Left lung (tissue), 10 donors: ENCODE measurements around the gene TLX1. TPM values are rescaled to one million over a fixed set of nuclear protein-coding genes. Genes with fewer than 3 reads are reported as not detected.
"Not testable (repeated sequence)": the region's sequence is repeated elsewhere in the genome, so short reads cannot be mapped to it uniquely, and the experiment has no call there.

ENCODE experiments used
- ATAC-seq: fragments of 200-7000 bp; cut with Tn5 transposase; one replicate; pipeline ENCODE4 v1.9.1; 2020; ENCODE audit warnings: moderate library complexity
- DNase-seq, 4 donors: peaks; one replicate each; pipeline ENCODE4 v3.0.0-alpha.2; 2013 to 2020
- H3K27ac ChIP-seq, 2 donors: fragments of 200-600 bp; sonication (generic) in 1 of 2; one replicate each; pipeline versions ENCODE4 v1.5.0 to v1.8.0; 2020 to 2021
- H3K27me3 ChIP-seq, 2 donors: fragments of 200-600 bp; sonication (generic) in 1 of 2; one replicate each; pipeline versions ENCODE4 v1.5.0 to v1.8.0; 2020 to 2021
- H3K36me3 ChIP-seq, 2 donors: fragments of 200-600 bp; sonication (generic) in 1 of 2; one replicate each; pipeline versions ENCODE4 v1.5.0 to v1.8.0; 2020 to 2021
- H3K4me1 ChIP-seq, 2 donors: fragments of 200-600 bp; one replicate each; pipeline ENCODE4 v1.8.0; 2021
- H3K4me3 ChIP-seq, 2 donors: fragments of 200-600 bp; sonication (generic) in 1 of 2; one replicate each; pipeline versions ENCODE4 v1.5.0 to v1.8.0; 2020 to 2021; ENCODE audit warnings: mild to moderate bottlenecking in 1 of 2
- H3K9me3 ChIP-seq, 2 donors: fragments of 200-600 bp; sonication (generic) in 1 of 2; one replicate each; pipeline versions ENCODE4 v1.5.0 to v1.8.0; 2020 to 2021
- intact Hi-C, 2 donors: fragments of 100-400 bp; cut with DNase I; formaldehyde crosslinking; loops; one replicate each; pipeline versions ENCODE4 v1.11.2 to v1.14.2; 2022
- polyA plus RNA-seq, 6 donors: library from polyadenylated mRNA; unstranded; fragments of 120-200 nt; gene quantifications; one replicate each; pipeline ENCODE4 v1.2.1, GENCODE V29; 2013; ENCODE audit not compliant: insufficient read length in 6 of 6
- total RNA-seq, 2 donors: library from RNA; stranded (reverse); fragmentation: NEBNext Ultra II Directional; extraction: Animal tissue kit (Norgen Biotek cat#: 25700); gene quantifications; one replicate each; pipeline ENCODE4 v1.2.1, GENCODE V29; 2021
- TF ChIP-seq, protein P1 (sequence below), 2 donors: fragments of 200-600 bp; sonication (generic) in 1 of 2; IDR thresholded peaks; one replicate each; pipeline versions ENCODE4 v1.5.0 to v1.8.0; 2021; ENCODE audit warnings: antibody characterized with exemption in 2 of 2
- donor health status: DM: no; HTN: yes; CAD: no.
- donor health status: DM: no; HTN: no; CAD: no.

The TLX1 gene
- total and polyA plus RNA-seq, 8 donors: not detected

- TF ChIP-seq, protein P1, sequence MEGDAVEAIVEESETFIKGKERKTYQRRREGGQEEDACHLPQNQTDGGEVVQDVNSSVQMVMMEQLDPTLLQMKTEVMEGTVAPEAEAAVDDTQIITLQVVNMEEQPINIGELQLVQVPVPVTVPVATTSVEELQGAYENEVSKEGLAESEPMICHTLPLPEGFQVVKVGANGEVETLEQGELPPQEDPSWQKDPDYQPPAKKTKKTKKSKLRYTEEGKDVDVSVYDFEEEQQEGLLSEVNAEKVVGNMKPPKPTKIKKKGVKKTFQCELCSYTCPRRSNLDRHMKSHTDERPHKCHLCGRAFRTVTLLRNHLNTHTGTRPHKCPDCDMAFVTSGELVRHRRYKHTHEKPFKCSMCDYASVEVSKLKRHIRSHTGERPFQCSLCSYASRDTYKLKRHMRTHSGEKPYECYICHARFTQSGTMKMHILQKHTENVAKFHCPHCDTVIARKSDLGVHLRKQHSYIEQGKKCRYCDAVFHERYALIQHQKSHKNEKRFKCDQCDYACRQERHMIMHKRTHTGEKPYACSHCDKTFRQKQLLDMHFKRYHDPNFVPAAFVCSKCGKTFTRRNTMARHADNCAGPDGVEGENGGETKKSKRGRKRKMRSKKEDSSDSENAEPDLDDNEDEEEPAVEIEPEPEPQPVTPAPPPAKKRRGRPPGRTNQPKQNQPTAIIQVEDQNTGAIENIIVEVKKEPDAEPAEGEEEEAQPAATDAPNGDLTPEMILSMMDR (IDR thresholded peaks at IDR 0.05): no peak
- Histone ChIP-seq H3K36me3 (no peaks in the 10 kb centered on the region), H3K27me3 (peaks cover 25 to 91% of the 10 kb centered on the region in 2 donors), H3K4me1 (no peaks in the 10 kb centered on the region), H3K27ac (no peak overlapping the region), H3K4me3 (no peak overlapping the region), H3K9me3 (peaks cover 0 to 3% of the 10 kb centered on the region in 2 donors)
- ATAC-seq (no peak), DNase-seq (no peak)
- intact Hi-C loops: no loop called here
Measured at GRCh38 chr10:101152316-101152715, 21.2 kb downstream of the TLX1 start.

DNA sequence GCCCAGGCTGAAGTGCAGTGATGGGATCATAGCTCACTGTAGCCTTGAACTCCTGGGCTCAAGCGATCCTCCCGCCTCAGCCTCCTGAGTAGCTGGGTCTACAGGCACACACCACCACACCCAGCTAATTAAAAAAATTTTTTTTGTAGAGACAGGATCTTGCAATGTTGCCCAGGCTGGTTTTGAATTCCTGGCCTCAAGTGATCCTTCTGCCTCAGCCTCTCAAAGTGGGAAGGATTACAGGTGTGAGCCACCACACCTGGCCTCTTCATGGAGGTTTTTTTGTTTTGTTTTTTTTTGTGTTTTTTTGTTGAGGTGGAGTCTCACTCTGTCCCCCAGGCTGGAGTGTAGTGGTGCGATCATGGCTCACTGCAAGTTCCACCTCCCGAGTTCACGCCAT lies 23.4 kb downstream of the TLX1 start:
- peaks cover 10 to 91% of the 10 kb centered on the region in 2 donors for H3K27me3 ChIP-seq
- H3K4me3 ChIP-seq, intact Hi-C loops, H3K36me3 ChIP-seq, DNase-seq, H3K9me3 ChIP-seq, ATAC-seq, H3K4me1 ChIP-seq, H3K27ac ChIP-seq: not testable (repeated sequence)

GRCh38 chr10:101155896-101156295 lies 24.8 kb downstream of the TLX1 start:
- intact Hi-C loops: no loop called here
- ATAC-seq (no peak), DNase-seq (no peak)
- TF ChIP-seq, protein P1 (IDR thresholded peaks at IDR 0.05): no peak
- no peaks in the 10 kb centered on the region for H3K36me3 ChIP-seq
- H3K4me3 ChIP-seq: no peak overlapping the region
- no peak overlapping the region for H3K27ac ChIP-seq
- peaks cover 8 to 91% of the 10 kb centered on the region in 2 donors for H3K27me3 ChIP-seq
- H3K4me1 ChIP-seq: no peaks in the 10 kb centered on the region
- H3K9me3 ChIP-seq: no peaks in the 10 kb centered on the region

- Histone ChIP-seq H3K27ac (no peak overlapping the region), H3K36me3 (no peaks in the 10 kb centered on the region), H3K4me1 (no peaks in the 10 kb centered on the region), H3K9me3 (no peaks in the 10 kb centered on the region), H3K27me3 (peaks cover 5 to 92% of the 10 kb centered on the region in 2 donors), H3K4me3 (no peak overlapping the region)
- TF ChIP-seq, protein P1 (IDR thresholded peaks at IDR 0.05): no peak
- intact Hi-C loops: no loop called here
- DNase-seq (no peak), ATAC-seq (no peak)
Measured at GRCh38 chr10:101157756-101158458, 26.8 kb downstream of the TLX1 start.

- H3K4me1 ChIP-seq: no peaks in the 10 kb centered on the region
- TF ChIP-seq, protein P1 (IDR thresholded peaks at IDR 0.05): no peak
- H3K36me3 ChIP-seq: no peaks in the 10 kb centered on the region
- peaks cover 8 to 92% of the 10 kb centered on the region in 2 donors for H3K27me3 ChIP-seq
- DNase-seq (no peak), ATAC-seq (no peak)
- intact Hi-C loops: no loop called here
- H3K9me3 ChIP-seq: no peaks in the 10 kb centered on the region
- no peak overlapping the region for H3K27ac ChIP-seq
- H3K4me3 ChIP-seq: no peak overlapping the region
Measured at GRCh38 chr10:101158459-101159058, 27.5 kb downstream of the TLX1 start.
